HEK293 (cell line): Measurements from ENCODE around the gene CADPS.

Experiments
- CTCF ChIP-seq: fragments of 450-650 bp; formaldehyde crosslinking; IDR thresholded peaks from 2 replicates; pipeline ENCODE4 v1.5.1; 2016; ENCODE audit warnings: missing biosample characterization, missing genetic modification characterization
- PRDM1 ChIP-seq: fragments of 450-650 bp; formaldehyde crosslinking; IDR thresholded peaks from 2 replicates; pipeline ENCODE4; 2016; ENCODE audit warnings: missing biosample characterization, missing genetic modification characterization
- ZNF366 ChIP-seq: fragments of 450-650 bp; formaldehyde crosslinking; conservative IDR thresholded peaks from 2 replicates; pipeline ENCODE4 v1.5.1; 2016; ENCODE audit warnings: missing biosample characterization, missing genetic modification characterization
- ZNF707 ChIP-seq: fragments of 450-650 bp; formaldehyde crosslinking; IDR thresholded peaks from 2 replicates; pipeline ENCODE4 v1.5.1; 2016; ENCODE audit warnings: missing biosample characterization, missing genetic modification characterization
- ZNF791 ChIP-seq: fragments of 450-650 bp; formaldehyde crosslinking; IDR thresholded peaks from 2 replicates; pipeline ENCODE4 v1.5.1; 2016; ENCODE audit warnings: missing biosample characterization, missing genetic modification characterization

GRCh38 chr3:62798000-62798399 is 77.2 kb downstream of the CADPS start:
- TF ChIP-seq CTCF (no peak), ZNF707 (tag by site-specific recombination) (no peak), ZNF366 (tag by site-specific recombination) (no peak), PRDM1 (tag by site-specific recombination) (no peak), ZNF791 (tag by site-specific recombination) (no peak)
